ENCODE results near the gene PDE9A.

Gene PDE9A

DNA sequence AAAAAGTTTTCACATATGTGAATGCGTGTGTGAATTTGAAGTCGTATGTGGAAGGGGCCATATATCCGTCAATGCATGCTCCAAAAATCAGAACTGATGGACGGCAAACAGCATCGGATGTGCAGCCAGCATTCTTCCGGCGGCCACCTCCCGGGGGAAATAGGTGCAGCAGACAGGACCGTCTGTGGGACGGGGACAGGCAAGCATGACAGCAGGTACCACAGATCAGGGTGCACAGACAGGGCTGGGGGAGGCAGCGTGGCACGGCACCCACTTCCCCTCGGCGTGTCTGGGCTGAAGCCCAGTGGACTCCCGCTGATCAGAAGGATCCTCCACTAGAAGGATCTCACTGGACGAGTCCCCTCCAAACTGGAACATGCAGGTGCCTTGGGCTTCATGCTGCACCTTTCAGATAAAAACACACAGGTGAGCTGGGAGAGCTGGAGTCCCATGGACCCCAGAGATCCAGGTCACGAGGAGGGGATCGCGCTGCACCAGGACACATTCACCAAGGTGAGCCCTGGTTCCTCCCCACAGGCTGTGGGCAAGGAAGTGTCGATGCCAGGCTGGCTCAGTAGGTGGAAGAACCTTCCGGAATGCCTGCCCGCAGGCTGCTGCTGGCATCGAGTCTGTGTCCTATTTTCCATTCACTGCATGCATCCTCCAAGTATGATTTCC is 25.3 kb downstream of the PDE9A start:
- Histone ChIP-seq H3K27ac (replicated peaks) (no peak overlapping the region), H3K4me3 (replicated peaks; ENCODE audit: insufficient read depth, low read length) (no peak overlapping the region), H3K27me3 (ENCODE audit: insufficient read depth, poor library complexity, severe bottlenecking) (peaks cover 17% of the 10 kb centered on the region)
- TF ChIP-seq POLR2AphosphoS5 (IDR thresholded peaks at IDR 0.05; ENCODE audit: low read depth) (no peak), SPI1 (IDR thresholded peaks at IDR 0.05; ENCODE audit: borderline replicate concordance, low read depth) (no peak), GABPA (IDR thresholded peaks at IDR 0.05; ENCODE audit: low read depth) (no peak), REST (IDR thresholded peaks at IDR 0.05; ENCODE audit: insufficient replicate concordance, low read depth) (no peak)
- TF ChIP-seq, protein P1, sequence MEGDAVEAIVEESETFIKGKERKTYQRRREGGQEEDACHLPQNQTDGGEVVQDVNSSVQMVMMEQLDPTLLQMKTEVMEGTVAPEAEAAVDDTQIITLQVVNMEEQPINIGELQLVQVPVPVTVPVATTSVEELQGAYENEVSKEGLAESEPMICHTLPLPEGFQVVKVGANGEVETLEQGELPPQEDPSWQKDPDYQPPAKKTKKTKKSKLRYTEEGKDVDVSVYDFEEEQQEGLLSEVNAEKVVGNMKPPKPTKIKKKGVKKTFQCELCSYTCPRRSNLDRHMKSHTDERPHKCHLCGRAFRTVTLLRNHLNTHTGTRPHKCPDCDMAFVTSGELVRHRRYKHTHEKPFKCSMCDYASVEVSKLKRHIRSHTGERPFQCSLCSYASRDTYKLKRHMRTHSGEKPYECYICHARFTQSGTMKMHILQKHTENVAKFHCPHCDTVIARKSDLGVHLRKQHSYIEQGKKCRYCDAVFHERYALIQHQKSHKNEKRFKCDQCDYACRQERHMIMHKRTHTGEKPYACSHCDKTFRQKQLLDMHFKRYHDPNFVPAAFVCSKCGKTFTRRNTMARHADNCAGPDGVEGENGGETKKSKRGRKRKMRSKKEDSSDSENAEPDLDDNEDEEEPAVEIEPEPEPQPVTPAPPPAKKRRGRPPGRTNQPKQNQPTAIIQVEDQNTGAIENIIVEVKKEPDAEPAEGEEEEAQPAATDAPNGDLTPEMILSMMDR (IDR thresholded peaks at IDR 0.05; ENCODE audit: insufficient read depth, low read length): no peak
- no peak for DNase-seq (ENCODE audit: low read depth in 1 of 2, low spot score in 1 of 2)

GRCh38 chr21:42679319-42680057 is 26.1 kb downstream of the PDE9A start:
- Histone ChIP-seq H3K4me3 (replicated peaks; ENCODE audit: insufficient read depth, low read length) (no peak overlapping the region), H3K27ac (replicated peaks) (no peak overlapping the region), H3K27me3 (ENCODE audit: insufficient read depth, poor library complexity, severe bottlenecking) (peaks cover 17% of the 10 kb centered on the region)
- TF ChIP-seq, protein P1 (IDR thresholded peaks at IDR 0.05; ENCODE audit: insufficient read depth, low read length): no peak
- TF ChIP-seq SPI1 (IDR thresholded peaks at IDR 0.05; ENCODE audit: borderline replicate concordance, low read depth): no peak
- TF ChIP-seq REST (IDR thresholded peaks at IDR 0.05; ENCODE audit: insufficient replicate concordance, low read depth): no peak
- no peak for TF ChIP-seq GABPA (IDR thresholded peaks at IDR 0.05; ENCODE audit: low read depth)
- no peak for TF ChIP-seq POLR2AphosphoS5 (IDR thresholded peaks at IDR 0.05; ENCODE audit: low read depth)
- no peak for DNase-seq (ENCODE audit: low read depth in 1 of 2, low spot score in 1 of 2)

DNA sequence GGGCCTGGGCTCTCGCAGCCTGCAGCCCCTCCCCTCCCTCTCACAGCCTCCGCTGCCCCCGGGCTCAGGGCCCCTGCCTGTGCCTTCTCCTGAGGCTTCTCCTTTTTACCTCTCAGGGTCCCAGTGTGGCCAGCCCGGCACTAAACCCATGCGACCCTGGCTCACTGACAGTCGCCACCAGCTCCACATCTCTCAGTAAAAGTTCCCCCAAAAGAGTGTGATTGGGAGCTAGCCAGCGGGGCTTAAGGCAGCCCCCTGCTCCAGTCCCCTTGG is 26.6 kb downstream of the PDE9A start:
- no peak overlapping the region for H3K27ac ChIP-seq (replicated peaks)
- TF ChIP-seq POLR2AphosphoS5 (IDR thresholded peaks at IDR 0.05; ENCODE audit: low read depth) (no peak), GABPA (IDR thresholded peaks at IDR 0.05; ENCODE audit: low read depth) (no peak), SPI1 (IDR thresholded peaks at IDR 0.05; ENCODE audit: borderline replicate concordance, low read depth) (no peak), REST (IDR thresholded peaks at IDR 0.05; ENCODE audit: insufficient replicate concordance, low read depth) (no peak)
- TF ChIP-seq, protein P1 (IDR thresholded peaks at IDR 0.05; ENCODE audit: insufficient read depth, low read length): no peak

More for the DNA sequence above, 26.6 kb downstream of the PDE9A start:
- H3K4me3 ChIP-seq (replicated peaks; ENCODE audit: insufficient read depth, low read length): no peak overlapping the region
- DNase-seq (ENCODE audit: low read depth in 1 of 2, low spot score in 1 of 2): no peak
- peaks cover 17% of the 10 kb centered on the region for H3K27me3 ChIP-seq (ENCODE audit: insufficient read depth, poor library complexity, severe bottlenecking)
